Pancreas (tissue), 10 donors: ENCODE measurements around the gene CELF2. TPM values are rescaled to one million over a fixed set of nuclear protein-coding genes. Genes with fewer than 3 reads are reported as not detected.

ENCODE experiments used
- ATAC-seq, 4 donors: fragments of 200-7000 bp; cut with Tn5 transposase; one replicate each; pipeline versions ENCODE4 v1.8.0 to v1.9.1; 2020; ENCODE audit warnings: mild to moderate bottlenecking in 4 of 4, moderate library complexity in 4 of 4
- DNase-seq, 6 donors: peaks; one replicate each; pipeline ENCODE4 v3.0.0-alpha.2; 2020
- FAIRE-seq: peaks from 2 replicates; lab custom pipeline; 2012; peaks lifted over from hg19 to GRCh38; lab: Jason Lieb, UNC
- H3K27ac ChIP-seq, 4 donors: fragments of 200-600 bp; sonication (generic); 1 replicate in 3 of 4; 2 replicates in 1 of 4; pipeline versions ENCODE4 v1.5.0 to v1.8.0; 2020
- H3K27me3 ChIP-seq, 4 donors: fragments of 200-600 bp; one replicate each; pipeline ENCODE4 v1.8.0; 2021
- H3K36me3 ChIP-seq, 3 donors: fragments of 200-600 bp; sonication (generic) in 1 of 3; one replicate each; pipeline versions ENCODE4 v1.5.0 to v1.8.0; 2020 to 2021
- H3K4me1 ChIP-seq, 3 donors: fragments of 200-600 bp; one replicate each; pipeline ENCODE4 v1.8.0; 2021
- H3K4me3 ChIP-seq, 4 donors: fragments of 200-600 bp; sonication (generic) in 2 of 4; one replicate each; pipeline versions ENCODE4 v1.5.0 to v1.8.0; 2020 to 2021
- H3K9me3 ChIP-seq, 4 donors: fragments of 200-600 bp; one replicate each; pipeline ENCODE4 v1.8.0; 2021
- WGBS, 2 donors: extraction: QIAGEN DNeasy Blood & Tissue Kit; methylation state at CpG; one replicate each; pipeline ENCODE4 v1.1.7; 2013; 5-methylcytosine and 5-hydroxymethylcytosine counted together
- intact Hi-C, 3 donors: fragments of 100-400 bp; cut with DNase I; formaldehyde crosslinking; loops; one replicate each; pipeline versions ENCODE4 v1.11.1 to v1.14.2; 2022
- polyA plus RNA-seq, 2 donors: library from polyadenylated mRNA; stranded (reverse); fragments of 200-250 nt; gene quantifications; one replicate each; pipeline ENCODE4 v1.2.3, GENCODE V29; 2013
- total RNA-seq, 6 donors: library from RNA; stranded (reverse); fragmentation: NEBNext Ultra II Directional in 4 of 6; extraction: Animal tissue kit (Norgen Biotek cat#: 25700) in 4 of 6; gene quantifications; one replicate each; pipeline versions ENCODE4 v1.2.1 to v1.2.4, GENCODE V29; 2021 to 2023
- TF ChIP-seq, protein P1 (sequence below), 4 donors: fragments of 200-600 bp; sonication (generic) in 3 of 4; IDR thresholded peaks; one replicate each; pipeline versions ENCODE4 v1.5.0 to v1.8.0; 2021; ENCODE audit warnings: antibody characterized with exemption in 4 of 4
- donor health status: healthy with polysubstance abuse.
- donor health status: DM: no; HTN: no; CAD: no; lungs with moderate emphysema.
- donor health status: DM: no; HTN: no; CAD: no.
- donor health status: control.
- donor health status: control.
- donor health status: Bipolar disorder and iron deficiency.
- donor health status: DM: yes; HTN: yes; CAD: no.
- donor health status: DM: no; HTN: no; CAD: no.
- donor health status: DM: no; HTN: no; CAD: no.
- donor health status: DM: yes; HTN: yes; CAD: no.

The CELF2 gene
- total and polyA plus RNA-seq, 8 donors = 1.2 to 11.7 (median 2.2) TPM

- DNase-seq = no peak
- no peaks in the 10 kb centered on the region for H3K36me3 ChIP-seq
- 95 to 97% methylated on average over 8 of the region's 8 CpGs for WGBS, 2 donors
- no peak for ATAC-seq
- no peaks in the 10 kb centered on the region for H3K27me3 ChIP-seq
- FAIRE-seq = no peak
- no peaks in the 10 kb centered on the region for H3K9me3 ChIP-seq
- peaks cover 0 to 9% (median 0%) of the 10 kb centered on the region in 3 donors for H3K4me1 ChIP-seq
- intact Hi-C loops = no loop called here
- TF ChIP-seq, protein P1, sequence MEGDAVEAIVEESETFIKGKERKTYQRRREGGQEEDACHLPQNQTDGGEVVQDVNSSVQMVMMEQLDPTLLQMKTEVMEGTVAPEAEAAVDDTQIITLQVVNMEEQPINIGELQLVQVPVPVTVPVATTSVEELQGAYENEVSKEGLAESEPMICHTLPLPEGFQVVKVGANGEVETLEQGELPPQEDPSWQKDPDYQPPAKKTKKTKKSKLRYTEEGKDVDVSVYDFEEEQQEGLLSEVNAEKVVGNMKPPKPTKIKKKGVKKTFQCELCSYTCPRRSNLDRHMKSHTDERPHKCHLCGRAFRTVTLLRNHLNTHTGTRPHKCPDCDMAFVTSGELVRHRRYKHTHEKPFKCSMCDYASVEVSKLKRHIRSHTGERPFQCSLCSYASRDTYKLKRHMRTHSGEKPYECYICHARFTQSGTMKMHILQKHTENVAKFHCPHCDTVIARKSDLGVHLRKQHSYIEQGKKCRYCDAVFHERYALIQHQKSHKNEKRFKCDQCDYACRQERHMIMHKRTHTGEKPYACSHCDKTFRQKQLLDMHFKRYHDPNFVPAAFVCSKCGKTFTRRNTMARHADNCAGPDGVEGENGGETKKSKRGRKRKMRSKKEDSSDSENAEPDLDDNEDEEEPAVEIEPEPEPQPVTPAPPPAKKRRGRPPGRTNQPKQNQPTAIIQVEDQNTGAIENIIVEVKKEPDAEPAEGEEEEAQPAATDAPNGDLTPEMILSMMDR (IDR thresholded peaks at IDR 0.05) = no peak
- H3K4me3 ChIP-seq = no peak overlapping the region
- H3K27ac ChIP-seq = no peak overlapping the region
Measured at GRCh38 chr10:11208243-11208642, 190.6 kb downstream of the CELF2 start.

DNA sequence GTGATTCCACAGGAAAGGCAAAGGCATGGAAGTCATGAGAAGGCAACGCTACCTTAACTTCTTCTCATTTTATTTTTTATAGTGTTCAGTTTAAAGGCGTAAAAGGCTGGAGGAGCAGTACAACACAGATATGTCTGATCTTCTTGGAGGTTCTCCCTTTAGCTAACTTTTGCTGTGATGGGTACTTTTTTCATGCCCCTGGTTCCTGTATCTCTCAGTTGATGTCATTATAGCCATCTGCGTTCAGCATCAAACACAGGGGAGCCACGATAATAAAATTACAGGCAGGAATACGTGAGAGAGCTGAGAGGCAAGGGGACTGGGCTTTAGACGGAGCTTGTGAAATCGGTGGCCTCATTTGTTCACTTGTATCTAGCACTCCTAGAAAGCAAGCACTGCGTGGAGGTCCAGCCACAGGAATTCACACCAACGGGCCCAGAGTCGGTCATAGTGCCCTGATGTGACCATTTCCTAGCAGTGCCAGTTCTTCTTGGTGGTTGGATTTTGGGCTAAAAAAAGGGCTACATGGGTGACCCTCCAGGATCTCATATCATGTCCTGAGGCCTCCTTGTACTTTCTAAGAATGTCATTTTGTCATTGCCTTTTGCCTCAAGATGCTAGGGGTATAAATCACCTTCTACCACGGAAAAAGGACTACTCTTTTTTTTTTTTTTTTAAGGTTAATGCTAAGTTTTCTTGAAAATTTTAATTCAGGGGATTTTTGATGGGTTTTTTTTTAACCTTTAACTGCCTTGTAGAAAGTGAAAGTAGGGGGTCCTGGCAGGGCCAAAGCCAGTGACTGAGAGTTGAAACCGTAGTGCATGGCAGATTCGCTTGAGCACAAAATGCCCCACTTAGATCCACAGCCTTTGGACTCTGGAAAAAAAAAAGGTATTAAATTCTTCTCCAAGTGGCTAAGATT lies 191.5 kb downstream of the CELF2 start:
- no peak for ATAC-seq
- no peak for FAIRE-seq
- intact Hi-C loops = no loop called here
- H3K36me3 ChIP-seq = no peaks in the 10 kb centered on the region
- no peaks in the 10 kb centered on the region for H3K27me3 ChIP-seq
- no peak for DNase-seq
- H3K4me3 ChIP-seq = no peak overlapping the region
- WGBS, 2 donors = 87 to 91% methylated on average over 13 of the region's 13 CpGs
- peaks cover 0 to 9% (median 0%) of the 10 kb centered on the region in 3 donors for H3K4me1 ChIP-seq
- no peaks in the 10 kb centered on the region for H3K9me3 ChIP-seq
- no peak overlapping the region for H3K27ac ChIP-seq
- TF ChIP-seq, protein P1 (IDR thresholded peaks at IDR 0.05) = no peak

- Histone ChIP-seq H3K27ac (no peak overlapping the region), H3K4me3 (no peak overlapping the region), H3K9me3 (no peaks in the 10 kb centered on the region), H3K27me3 (no peaks in the 10 kb centered on the region), H3K4me1 (peaks cover 0 to 9% (median 0%) of the 10 kb centered on the region in 3 donors), H3K36me3 (no peaks in the 10 kb centered on the region)
- DNase-seq (peak in 1 of 6 donors; percentile 51), FAIRE-seq (no peak), ATAC-seq (peak in 3 of 4 donors; percentile 43 to 81 (median 63))
- TF ChIP-seq, protein P1 (IDR thresholded peaks at IDR 0.05) = no peak
- intact Hi-C loops = no loop called here
- WGBS, 2 donors = 24 to 26% methylated on average over 6 of the region's 6 CpGs
Measured at GRCh38 chr10:11209830-11210181, 192.1 kb downstream of the CELF2 start.

- peaks cover 0 to 9% (median 0%) of the 10 kb centered on the region in 3 donors for H3K4me1 ChIP-seq
- FAIRE-seq = no peak
- ATAC-seq = peak in 3 of 4 donors; percentile 40 to 71 (median 56)
Measured at GRCh38 chr10:11210211-11210922, 192.7 kb downstream of the CELF2 start.

More at GRCh38 chr10:11210211-11210922, 192.7 kb downstream of the CELF2 start:
- no peak for DNase-seq
- Histone ChIP-seq H3K27me3 (no peaks in the 10 kb centered on the region), H3K4me3 (no peak overlapping the region), H3K9me3 (no peaks in the 10 kb centered on the region), H3K36me3 (no peaks in the 10 kb centered on the region), H3K27ac (no peak overlapping the region)
- WGBS, 2 donors = 61 to 62% methylated on average over 13 of the region's 13 CpGs
- intact Hi-C loops = no loop called here
- TF ChIP-seq, protein P1 (IDR thresholded peaks at IDR 0.05) = no peak
